K562 (cell line): ENCODE data around the gene EXOC4. TPM values are rescaled to one million over a fixed set of nuclear protein-coding genes. Genes with fewer than 3 reads are reported as not detected.

Source experiments
- AFF4 ChIP-seq: sonication (generic); formaldehyde crosslinking; IDR thresholded peaks from 2 replicates; pipeline ENCODE4 v1.8.0; 2023; ENCODE audit warnings: mild to moderate bottlenecking, missing genetic modification reagents
- BHLHE40 ChIP-seq: IDR thresholded peaks from 2 replicates; pipeline ENCODE4 v1.6.1; 2011; ENCODE audit warnings: low read length, improper control_type of control experiment
- COPS2 ChIP-seq: fragments of 450-650 bp; conservative IDR thresholded peaks from 2 replicates; pipeline ENCODE4 v1.6.1; 2016; ENCODE audit warnings: mild to moderate bottlenecking, moderate library complexity
- CSDE1 ChIP-seq, 2 experiments: fragments of 450-650 bp; IDR thresholded peaks; 2 replicates each; pipeline ENCODE4 v1.6.1; 2016; ENCODE audit warnings: mild to moderate bottlenecking in 1 of 2
- CTBP1 ChIP-seq: fragments of 450-650 bp; IDR thresholded peaks from 2 replicates; pipeline ENCODE4 v1.6.1; 2016; ENCODE audit warnings: borderline replicate concordance
- ESRRA ChIP-seq: fragments of 450-650 bp; IDR thresholded peaks from 2 replicates; pipeline ENCODE4 v1.6.1; 2014; ENCODE audit warnings: low read depth, mild to moderate bottlenecking, moderate library complexity, borderline replicate concordance
- HDAC8 ChIP-seq: fragments of 450-650 bp; IDR thresholded peaks from 2 replicates; pipeline ENCODE4 v1.6.1; 2016; ENCODE audit warnings: mild to moderate bottlenecking, missing genetic modification characterization, moderate library complexity, missing compliant biosample characterization
- HMBOX1 ChIP-seq: sonication (generic); IDR thresholded peaks from 2 replicates; pipeline ENCODE4 v1.6.1; 2016
- HMG20B ChIP-seq: fragments of 250-450 bp; sonication (Bioruptor Pico); IDR thresholded peaks from 2 replicates; pipeline ENCODE4 v1.5.0; 2021; ENCODE audit warnings: mild to moderate bottlenecking
- JUNB ChIP-seq: fragments of 450-650 bp; formaldehyde crosslinking; conservative IDR thresholded peaks from 2 replicates; pipeline ENCODE4 v1.4.0; 2020; ENCODE audit warnings: mild to moderate bottlenecking
- JUND ChIP-seq, 2 experiments: IDR thresholded peaks; 2 replicates in 1 of 2; 3 replicates in 1 of 2; pipeline ENCODE4 v1.6.1; 2011; ENCODE audit warnings: borderline replicate concordance in 2 of 2, low read depth in 2 of 2, low read length in 2 of 2, improper control_type of control experiment in 1 of 2, missing biosample characterization in 1 of 2, missing genetic modification characterization in 1 of 2, missing genetic modification reagents in 1 of 2
- KLF16 ChIP-seq: IDR thresholded peaks from 2 replicates; pipeline ENCODE4 v1.6.1; 2016; ENCODE audit warnings: antibody characterized with exemption
- MBD2 ChIP-seq: sonication (generic); IDR thresholded peaks from 2 replicates; pipeline ENCODE4 v1.6.1; 2016; ENCODE audit warnings: low read depth, borderline replicate concordance
- NCOA2 ChIP-seq, 2 experiments: fragments of 450-650 bp; IDR thresholded peaks; 2 replicates each; pipeline ENCODE4 v1.6.1; 2018; ENCODE audit warnings: mild to moderate bottlenecking in 2 of 2, moderate library complexity in 1 of 2; ENCODE audit not compliant: partially characterized antibody in 2 of 2
- NR2C2 ChIP-seq, 2 experiments: fragments of 200-800 bp in 1 of 2; sonication (Bioruptor generic) in 1 of 2; sonication (generic) in 1 of 2; formaldehyde crosslinking in 1 of 2; IDR thresholded peaks; 2 replicates each; pipeline versions ENCODE4 v1.6.1 to v1.8.0; 2016 to 2022; ENCODE audit warnings: mild to moderate bottlenecking in 1 of 2, missing compliant biosample characterization in 1 of 2, missing genetic modification characterization in 1 of 2, missing genetic modification reagents in 1 of 2
- NR3C1 ChIP-seq: sonication (generic); formaldehyde crosslinking; IDR thresholded peaks from 2 replicates; pipeline ENCODE4 v1.8.1; 2022; ENCODE audit warnings: missing genetic modification reagents
- STAG1 ChIP-seq: sonication (generic); formaldehyde crosslinking; IDR thresholded peaks from 2 replicates; pipeline ENCODE4 v1.5.0; 2020; ENCODE audit warnings: missing genetic modification reagents, borderline replicate concordance
- ZFP36 ChIP-seq: fragments of 150-350 bp; IDR thresholded peaks from 2 replicates; pipeline ENCODE4 v1.6.1; 2018; ENCODE audit warnings: low read length, low read depth; ENCODE audit not compliant: partially characterized antibody
- ZNF174 ChIP-seq: fragments of 250-450 bp; sonication (Bioruptor Pico); IDR thresholded peaks from 2 replicates; pipeline ENCODE4 v1.4.0; 2020; ENCODE audit warnings: mild to moderate bottlenecking
- polyA plus RNA-seq, 8 experiments: library from polyadenylated mRNA; depleted of rRNA in 4 of 8; stranded (reverse) in 5 of 8; unstranded in 3 of 8; fragments of >200 nt; fragmentation: Nextera tagmentation in 2 of 8; fragmentation: Illumina TruSeq in 1 of 8; extraction: Ambion mirVana in 2 of 8; extraction: Trizol in 1 of 8; gene quantifications; 2 replicates each; pipeline versions ENCODE4 v1.2.1 to v1.2.3, GENCODE V29; 2011 to 2014; ENCODE audit warnings: inconsistent platforms in 1 of 8, missing spikeins in 1 of 8
- total RNA-seq, 7 experiments: library from RNA; depleted of rRNA in 6 of 7; stranded (reverse); fragments of >200 nt in 6 of 7; fragmentation: Illumina TruSeq in 2 of 7; extraction: Trizol in 2 of 7; gene quantifications; 2 replicates each; pipeline versions ENCODE4 v1.2.1 to v1.2.3, GENCODE V29; 2011 to 2021; ENCODE audit warnings: low replicate concordance in 1 of 7
- TF ChIP-seq, protein P1 (sequence below): fragments of 250-450 bp; sonication (Bioruptor Pico); IDR thresholded peaks from 2 replicates; pipeline ENCODE4 v1.8.0; 2022; ENCODE audit warnings: moderate library complexity, mild to moderate bottlenecking, inconsistent platforms
- TF ChIP-seq, protein P2 (sequence below): IDR thresholded peaks from 2 replicates; pipeline ENCODE4 v1.6.1; 2016; ENCODE audit warnings: missing genetic modification characterization, missing compliant biosample characterization

Gene EXOC4
- total and polyA plus RNA-seq, 9 of the 15 experiments (the other 6 are each of a cell fraction or from before 2014, with no cell fraction given) = 18.5 to 73.1 (median 46.6) TPM

DNA sequence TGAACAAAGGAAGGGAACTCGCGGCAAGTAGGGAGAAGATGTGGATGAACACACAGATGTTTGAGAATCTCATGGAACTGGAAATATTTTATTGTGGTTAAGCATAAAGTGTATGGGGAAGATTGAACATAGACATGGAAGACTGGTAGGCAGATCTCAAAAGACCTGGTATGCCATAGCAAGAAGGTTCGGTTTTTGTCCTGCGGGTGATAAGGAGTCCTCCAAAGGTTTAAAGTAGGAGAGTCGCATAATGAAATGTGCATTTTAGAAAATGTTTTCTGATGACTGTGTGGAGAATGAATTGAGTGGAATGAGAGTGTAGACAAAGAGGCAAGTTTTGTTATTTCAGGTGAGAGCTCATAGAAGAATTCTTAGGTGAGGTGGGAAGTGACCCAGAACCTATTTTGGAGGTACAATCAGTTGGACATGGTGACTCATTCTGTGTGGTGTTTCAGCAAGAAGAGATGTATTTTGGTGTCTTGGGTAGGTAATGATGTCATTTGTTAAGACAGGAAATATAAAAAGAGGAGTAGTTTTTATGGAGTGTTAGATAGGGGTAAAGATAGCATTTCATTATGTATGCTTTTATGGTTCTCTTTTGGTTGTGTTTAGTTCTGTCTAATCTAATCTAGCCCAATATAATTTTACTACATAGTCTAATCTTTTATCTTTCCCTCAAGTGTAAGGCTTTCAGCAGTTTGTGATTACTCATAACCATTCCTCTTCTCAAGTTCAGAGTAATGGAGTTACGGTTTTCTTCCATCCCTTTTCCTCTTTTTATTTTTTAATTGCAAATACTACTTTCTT lies 239.2 kb downstream of the EXOC4 start (continued):
- TF ChIP-seq MBD2 (no peak), CSDE1 (IDR thresholded peaks at IDR 0.05) (no peak), HMG20B (CRISPR knock-in tag) (no peak), STAG1 (no peak), JUNB (peak; percentile 92), JUND (IDR thresholded peaks at IDR 0.05; ENCODE audit: borderline replicate concordance, low read depth, low read length) (peak; percentile 88), JUND (tag; IDR thresholded peaks at IDR 0.05; ENCODE audit: borderline replicate concordance, low read depth, low read length) (peak; percentile 94), HDAC8 (no peak), HMBOX1 (peak; percentile 39; the same call in 1 of the 2 replicates), ZFP36 (no peak), ESRRA (no peak), AFF4 (CRISPR knock-in tag) (no peak), CTBP1 (no peak), BHLHE40 (no peak), NR2C2 (CRISPR knock-in tag; IDR thresholded peaks at IDR 0.05) (no peak), NR2C2 (tag; IDR thresholded peaks at IDR 0.05) (no peak), NR3C1 (CRISPR knock-in tag) (no peak), COPS2 (no peak), ZNF174 (CRISPR knock-in tag) (no peak), NCOA2 (IDR thresholded peaks at IDR 0.05; ENCODE audit: partially characterized antibody in 2 of 2) (no peak), KLF16 (no peak)
- TF ChIP-seq, protein P1, sequence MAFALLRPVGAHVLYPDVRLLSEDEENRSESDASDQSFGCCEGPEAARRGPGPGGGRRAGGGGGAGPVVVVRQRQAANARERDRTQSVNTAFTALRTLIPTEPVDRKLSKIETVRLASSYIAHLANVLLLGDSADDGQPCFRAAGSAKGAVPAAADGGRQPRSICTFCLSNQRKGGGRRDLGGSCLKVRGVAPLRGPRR = no peak
- TF ChIP-seq, protein P2, sequence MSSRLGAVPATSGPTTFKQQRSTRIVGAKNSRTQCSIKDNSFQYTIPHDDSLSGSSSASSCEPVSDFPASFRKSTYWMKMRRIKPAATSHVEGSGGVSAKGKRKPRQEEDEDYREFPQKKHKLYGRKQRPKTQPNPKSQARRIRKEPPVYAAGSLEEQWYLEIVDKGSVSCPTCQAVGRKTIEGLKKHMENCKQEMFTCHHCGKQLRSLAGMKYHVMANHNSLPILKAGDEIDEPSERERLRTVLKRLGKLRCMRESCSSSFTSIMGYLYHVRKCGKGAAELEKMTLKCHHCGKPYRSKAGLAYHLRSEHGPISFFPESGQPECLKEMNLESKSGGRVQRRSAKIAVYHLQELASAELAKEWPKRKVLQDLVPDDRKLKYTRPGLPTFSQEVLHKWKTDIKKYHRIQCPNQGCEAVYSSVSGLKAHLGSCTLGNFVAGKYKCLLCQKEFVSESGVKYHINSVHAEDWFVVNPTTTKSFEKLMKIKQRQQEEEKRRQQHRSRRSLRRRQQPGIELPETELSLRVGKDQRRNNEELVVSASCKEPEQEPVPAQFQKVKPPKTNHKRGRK = no peak
